ENCODE measurements around the gene C2orf81. TPM values are rescaled to one million over a fixed set of nuclear protein-coding genes. Genes with fewer than 3 reads are reported as not detected.

The C2orf81 gene
- total RNA-seq, 1 donor from 2014 or later, result 10.3 TPM

DNA sequence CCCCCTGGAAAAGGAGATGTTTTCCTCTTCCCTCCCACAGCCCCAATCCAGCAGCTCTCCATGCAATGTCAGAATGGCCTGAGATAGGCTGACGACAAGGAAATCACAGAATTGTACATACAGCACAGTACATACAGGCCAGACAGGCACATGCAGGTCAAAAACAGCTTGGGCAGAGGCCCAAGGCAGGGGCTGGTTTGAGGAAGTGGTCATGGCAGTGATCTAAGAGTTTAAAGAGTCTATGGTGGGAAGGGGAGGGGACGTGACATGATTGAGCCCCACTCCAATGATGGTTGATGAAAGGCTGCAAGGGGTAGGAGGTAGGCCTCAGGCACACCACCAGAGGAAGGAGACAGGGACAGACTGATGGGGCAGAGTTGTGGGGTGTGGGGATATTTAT is 45.6 kb downstream of the C2orf81 start:
- intact Hi-C loops (cut with DNase I), result loop anchor here (2.0 kb wide), 1 partner anchor 15 kb away; no protein-coding TSS in a partner anchor
- TF ChIP-seq, protein P1, sequence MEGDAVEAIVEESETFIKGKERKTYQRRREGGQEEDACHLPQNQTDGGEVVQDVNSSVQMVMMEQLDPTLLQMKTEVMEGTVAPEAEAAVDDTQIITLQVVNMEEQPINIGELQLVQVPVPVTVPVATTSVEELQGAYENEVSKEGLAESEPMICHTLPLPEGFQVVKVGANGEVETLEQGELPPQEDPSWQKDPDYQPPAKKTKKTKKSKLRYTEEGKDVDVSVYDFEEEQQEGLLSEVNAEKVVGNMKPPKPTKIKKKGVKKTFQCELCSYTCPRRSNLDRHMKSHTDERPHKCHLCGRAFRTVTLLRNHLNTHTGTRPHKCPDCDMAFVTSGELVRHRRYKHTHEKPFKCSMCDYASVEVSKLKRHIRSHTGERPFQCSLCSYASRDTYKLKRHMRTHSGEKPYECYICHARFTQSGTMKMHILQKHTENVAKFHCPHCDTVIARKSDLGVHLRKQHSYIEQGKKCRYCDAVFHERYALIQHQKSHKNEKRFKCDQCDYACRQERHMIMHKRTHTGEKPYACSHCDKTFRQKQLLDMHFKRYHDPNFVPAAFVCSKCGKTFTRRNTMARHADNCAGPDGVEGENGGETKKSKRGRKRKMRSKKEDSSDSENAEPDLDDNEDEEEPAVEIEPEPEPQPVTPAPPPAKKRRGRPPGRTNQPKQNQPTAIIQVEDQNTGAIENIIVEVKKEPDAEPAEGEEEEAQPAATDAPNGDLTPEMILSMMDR (IDR thresholded peaks at IDR 0.05), result no peak
- Histone ChIP-seq H3K27me3 (no peaks in the 10 kb centered on the region), H3K36me3 (peaks cover 25 to 36% of the 10 kb centered on the region in 2 donors), H3K27ac (no peak overlapping the region), H3K9me3 (no peaks in the 10 kb centered on the region), H3K4me3 (no peak overlapping the region), H3K4me1 (peaks cover 9 to 29% of the 10 kb centered on the region in 2 donors)
- DNase-seq (ENCODE audit: low spot score in 2 of 2), result no peak

DNA sequence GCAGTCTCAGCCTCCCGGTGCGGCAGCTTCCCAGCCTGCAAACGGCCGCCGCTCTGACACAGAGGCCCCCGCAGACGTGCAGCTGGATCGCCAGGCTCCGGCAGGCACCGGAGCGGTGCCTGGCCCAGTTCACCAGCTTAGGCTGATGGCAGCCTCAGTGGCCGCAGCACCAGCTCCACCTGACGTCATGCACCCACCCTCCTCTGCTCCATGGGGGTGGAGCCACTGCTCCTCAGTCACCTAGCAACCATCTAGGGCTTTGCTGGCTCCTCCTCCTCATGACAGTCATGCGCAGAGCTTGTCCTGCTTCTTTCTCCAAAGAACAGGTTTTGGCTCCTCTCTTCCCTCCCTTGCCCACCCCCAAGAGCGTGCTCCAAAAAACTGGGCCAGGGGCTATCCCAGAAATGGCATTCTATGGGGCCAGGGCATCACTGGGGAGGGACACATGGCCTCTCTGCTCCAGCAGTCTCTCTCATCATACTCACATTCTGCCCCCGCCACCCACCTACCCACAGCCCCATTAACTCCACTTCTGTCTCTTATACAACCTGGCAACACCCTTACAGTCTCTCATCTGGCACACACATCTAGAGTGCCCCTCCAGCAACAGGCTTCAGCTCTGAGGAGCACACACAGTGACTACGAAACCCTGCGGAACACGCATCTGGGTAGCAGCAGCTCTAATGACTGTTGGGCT is 46.8 kb downstream of the C2orf81 start:
- Histone ChIP-seq H3K27ac (peak overlapping the region; percentile 33 to 48), H3K9me3 (no peaks in the 10 kb centered on the region), H3K27me3 (no peaks in the 10 kb centered on the region), H3K36me3 (peaks cover 37 to 48% of the 10 kb centered on the region in 2 donors), H3K4me1 (peaks cover 3 to 19% of the 10 kb centered on the region in 2 donors), H3K4me3 (peak overlapping the region; percentile 34 to 49)
- intact Hi-C loops (cut with DNase I), result loop anchor here (2.0 kb wide), 1 partner anchor 16 kb away; no protein-coding TSS in a partner anchor
- TF ChIP-seq, protein P1 (IDR thresholded peaks at IDR 0.05), result no peak
- DNase-seq (ENCODE audit: low spot score in 2 of 2), result peak; percentile 54 to 85

DNA sequence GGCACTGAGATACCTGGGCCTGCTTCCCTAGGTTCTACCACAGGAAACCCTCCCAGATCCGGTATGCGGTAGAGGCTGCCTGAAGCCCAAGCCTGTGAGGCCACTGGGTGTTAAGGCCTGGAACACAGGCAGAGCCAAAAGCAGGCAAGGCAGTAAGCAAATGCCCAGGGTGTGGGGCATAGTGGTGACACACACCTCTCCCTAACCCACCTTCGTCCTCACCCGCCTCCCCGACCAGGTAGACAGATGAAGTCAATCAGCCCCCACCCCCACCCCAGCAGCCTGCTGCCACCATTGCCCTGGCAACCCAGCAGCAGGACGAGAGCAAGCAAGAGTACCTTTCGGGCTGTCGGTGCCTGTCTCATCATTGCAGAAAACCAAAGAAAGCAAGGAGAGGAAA is 47.4 kb downstream of the C2orf81 start:
- Histone ChIP-seq H3K4me3 (peak overlapping the region; percentile 34 to 49), H3K36me3 (peaks cover 43 to 55% of the 10 kb centered on the region in 2 donors), H3K4me1 (peaks cover 3 to 13% of the 10 kb centered on the region in 2 donors), H3K9me3 (no peaks in the 10 kb centered on the region), H3K27me3 (no peaks in the 10 kb centered on the region), H3K27ac (peak overlapping the region; percentile 33 to 48)
- DNase-seq (ENCODE audit: low spot score in 2 of 2), result no peak
- intact Hi-C loops (cut with DNase I), result loop anchor here (2.0 kb wide), 1 partner anchor 17 kb away; no protein-coding TSS in a partner anchor
- TF ChIP-seq, protein P1 (IDR thresholded peaks at IDR 0.05), result no peak

DNA sequence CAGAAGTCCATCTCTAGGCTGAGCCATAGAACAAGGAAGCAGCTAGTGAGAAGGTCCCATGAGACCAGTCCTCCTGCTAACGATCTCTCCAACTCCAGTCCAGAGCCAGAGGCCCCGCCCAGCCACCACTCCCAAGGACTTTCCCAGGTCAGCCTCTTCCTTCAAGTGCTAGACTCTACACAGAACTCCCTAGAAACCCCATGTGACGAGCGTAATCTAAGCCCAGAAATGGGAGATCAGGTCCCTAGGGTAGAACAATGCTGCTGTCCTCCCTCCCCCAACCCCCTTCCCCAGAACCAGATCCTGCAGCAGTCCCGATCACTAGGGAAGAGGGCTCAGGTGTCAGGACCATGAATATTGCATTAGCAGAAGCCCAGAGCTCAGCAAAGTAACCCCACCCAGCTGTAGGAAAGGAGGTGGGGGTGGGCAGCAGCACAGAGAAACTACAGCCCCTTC is 48.2 kb downstream of the C2orf81 start:
- intact Hi-C loops (cut with DNase I), result no loop called here
- TF ChIP-seq, protein P1 (IDR thresholded peaks at IDR 0.05), result no peak
- no peak overlapping the region for H3K27ac ChIP-seq

DNA sequence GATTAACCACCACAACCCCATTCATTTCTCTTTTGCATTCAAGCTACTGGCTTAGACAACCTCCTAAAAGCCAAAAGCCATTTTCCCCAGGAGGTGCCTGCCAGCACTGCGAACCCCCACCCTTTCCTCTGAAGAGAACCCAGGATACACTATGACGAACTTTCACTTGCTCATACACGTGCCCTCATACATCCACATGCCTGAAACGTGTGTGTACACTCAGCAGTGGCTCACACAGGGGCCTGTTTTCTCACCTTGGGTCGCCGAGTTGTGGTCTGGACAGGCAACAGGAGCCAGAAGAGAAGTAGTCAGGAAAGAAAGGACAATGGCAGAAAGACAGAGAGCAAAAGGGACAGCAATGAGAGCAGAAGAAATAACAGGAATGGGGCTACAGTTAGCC is 48.7 kb downstream of the C2orf81 start:
- no peak for DNase-seq (ENCODE audit: low spot score in 2 of 2)
- peaks cover 54 to 62% of the 10 kb centered on the region in 2 donors for H3K36me3 ChIP-seq
- peaks cover 3 to 13% of the 10 kb centered on the region in 2 donors for H3K4me1 ChIP-seq
- H3K4me3 ChIP-seq, result no peak overlapping the region
- no peaks in the 10 kb centered on the region for H3K27me3 ChIP-seq
- H3K9me3 ChIP-seq, result no peaks in the 10 kb centered on the region
- no peak overlapping the region for H3K27ac ChIP-seq
- TF ChIP-seq, protein P1 (IDR thresholded peaks at IDR 0.05), result no peak
- intact Hi-C loops (cut with DNase I), result no loop called here

More for the DNA sequence above, 48.2 kb downstream of the C2orf81 start:
- no peak overlapping the region for H3K4me3 ChIP-seq
- peaks cover 3 to 13% of the 10 kb centered on the region in 2 donors for H3K4me1 ChIP-seq
- H3K9me3 ChIP-seq, result no peaks in the 10 kb centered on the region
- peak in 1 of 2 donors; percentile 25 for DNase-seq (ENCODE audit: low spot score in 2 of 2)
- peaks cover 51 to 62% of the 10 kb centered on the region in 2 donors for H3K36me3 ChIP-seq
- no peaks in the 10 kb centered on the region for H3K27me3 ChIP-seq

Data from ascending aorta (tissue), 2 donors.